Panc1 (cell line): ENCODE results near the gene PXT1. TPM values are rescaled to one million over a fixed set of nuclear protein-coding genes. Genes with fewer than 3 reads are reported as not detected.

ENCODE experiments used
- ATAC-seq: fragments of 200-7000 bp; cut with Tn5 transposase; 2 replicates; pipeline ENCODE4 v1.9.1; 2020; ENCODE audit warnings: mild to moderate bottlenecking, moderate library complexity
- BruUV-seq: library from RNA; stranded (reverse); fragments of 400-500 nt; replicated peaks from 2 replicates; lab custom pipeline; 2021; lab: Mats Ljungman, UMichigan
- CTCF ChIA-PET: fragments of 300-600 bp; sonication (Branson Sonifier 250); formaldehyde crosslinking; loops from one replicate; lab custom pipeline; 2022; ENCODE audit warnings: antibody characterized with exemption; lab: Charles Lee
- POLR2A ChIA-PET: fragments of 300-600 bp; sonication (Branson Sonifier 250); formaldehyde crosslinking; loops from one replicate; lab custom pipeline; 2022; ENCODE audit warnings: antibody characterized with exemption; lab: Charles Lee
- DNase-seq: peaks from one replicate; pipeline ENCODE4 v3.0.0-alpha.2; 2010; ENCODE audit warnings: low read depth, low spot score
- H3K27ac ChIP-seq: 2 replicates; pipeline ENCODE4 v1.5.1; 2011; ENCODE audit warnings: mild to moderate bottlenecking, low read length, inconsistent platforms
- H3K27me3 ChIP-seq: fragments of 200-500 bp; sonication (Bioruptor generic); 2 replicates; pipeline ENCODE4 v1.6.0; 2014; ENCODE audit warnings: low read length, inconsistent platforms; ENCODE audit not compliant: control insufficient read depth, insufficient read depth
- H3K36me3 ChIP-seq: fragments of 200-500 bp; sonication (Bioruptor generic); 2 replicates; pipeline ENCODE4 v1.5.1; 2014; ENCODE audit warnings: inconsistent platforms, mild to moderate bottlenecking, low read length, moderate library complexity; ENCODE audit not compliant: control insufficient read depth, insufficient read depth
- H3K4me1 ChIP-seq: 2 replicates; pipeline ENCODE4 v1.5.1; 2011; ENCODE audit warnings: inconsistent platforms, mild to moderate bottlenecking, low read length, moderate library complexity; ENCODE audit not compliant: control insufficient read depth, insufficient read depth
- H3K4me3 ChIP-seq, 2 experiments: 2 replicates each; pipeline ENCODE4 v1.5.1; 2011 to 2012; ENCODE audit warnings: low read depth in 2 of 2, low read length in 2 of 2, mild to moderate bottlenecking in 2 of 2, inconsistent platforms in 1 of 2, moderate library complexity in 1 of 2
- H3K9me3 ChIP-seq: fragments of 200-500 bp; sonication (Bioruptor generic); 2 replicates; pipeline ENCODE4 v1.5.1; 2014; ENCODE audit warnings: low read depth, mild to moderate bottlenecking, inconsistent platforms, low read length, moderate library complexity; ENCODE audit not compliant: control insufficient read depth, insufficient read depth
- POLR2AphosphoS5 ChIP-seq: IDR thresholded peaks from 2 replicates; pipeline ENCODE4 v1.6.1; 2012; ENCODE audit warnings: mild to moderate bottlenecking, low read depth, low read length, moderate library complexity
- SIN3A ChIP-seq: IDR thresholded peaks from 2 replicates; pipeline ENCODE4 v1.6.1; 2012; ENCODE audit warnings: low read depth, mild to moderate bottlenecking, low read length, moderate library complexity, borderline replicate concordance; ENCODE audit not compliant: insufficient read depth
- TCF7L2 ChIP-seq: IDR thresholded peaks from 2 replicates; pipeline ENCODE4 v1.6.1; 2011; ENCODE audit warnings: mild to moderate bottlenecking, low read depth, low read length, inconsistent platforms
- in situ Hi-C: cut with HindIII; loops from 2 replicates; pipeline ENCODE4 v1.10.0; 2016; ENCODE audit warnings: low sequenced_read_pairs, low pct_unique_long_range_greater_than_20kb
- intact Hi-C: fragments of 100-400 bp; cut with micrococcal nuclease; formaldehyde crosslinking; loops from one replicate; pipeline ENCODE4 v1.10.0; 2022; ENCODE audit not compliant: unreplicated experiment
- total RNA-seq: library from RNA; stranded (reverse); gene quantifications from one replicate; pipeline ENCODE4 v1.2.1, GENCODE V29; 2021; ENCODE audit not compliant: unreplicated experiment
- TF ChIP-seq, protein P1 (sequence below): fragments of 450-650 bp; IDR thresholded peaks from 2 replicates; pipeline ENCODE4 v1.5.1; 2017; ENCODE audit warnings: mild to moderate bottlenecking
- TF ChIP-seq, protein P2 (sequence below), 2 experiments: IDR thresholded peaks; 2 replicates each; pipeline ENCODE4 v1.6.1; 2011 to 2012; ENCODE audit warnings: low read depth in 2 of 2, control low read depth in 1 of 2, low read length in 1 of 2, mild to moderate bottlenecking in 1 of 2, moderate library complexity in 1 of 2; ENCODE audit not compliant: insufficient read depth in 1 of 2

The PXT1 gene
- total RNA-seq, 1 experiment from 2014 or later, result not detected

DNA sequence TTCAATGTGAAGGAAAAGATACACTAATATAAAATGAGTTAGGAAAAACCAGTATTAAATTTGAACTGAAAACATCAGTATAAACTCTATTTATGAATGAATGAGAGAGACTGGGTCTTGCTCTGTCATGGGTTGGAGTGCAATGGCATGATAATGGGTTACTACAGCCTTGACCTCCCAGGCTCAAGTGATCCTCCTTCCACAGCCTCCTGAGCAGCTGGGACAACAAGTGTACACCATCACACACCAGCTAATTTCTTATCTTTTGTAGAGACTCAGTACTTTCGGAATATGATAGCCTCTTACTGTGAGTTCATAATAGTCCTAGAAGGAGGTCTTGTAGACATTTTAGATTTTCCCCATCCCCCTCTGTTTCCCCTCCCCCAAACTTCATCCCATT is 21.6 kb upstream of the PXT1 start:
- Histone ChIP-seq H3K4me1 (no peaks in the 10 kb centered on the region; the same call in 1 of the 2 replicates), H3K4me3 (no peak overlapping the region), H3K27me3 (no peaks in the 10 kb centered on the region), H3K27ac (no peak overlapping the region), H3K36me3 (no peaks in the 10 kb centered on the region), H3K9me3 (no peaks in the 10 kb centered on the region)
- in situ Hi-C loops (no loop called here), intact Hi-C loops (no loop called here)
- ChIA-PET POLR2A (no interaction called here), CTCF (no interaction called here)
- DNase-seq, result no peak
- BruUV-seq, result no TSS peak
- TF ChIP-seq, protein P1, sequence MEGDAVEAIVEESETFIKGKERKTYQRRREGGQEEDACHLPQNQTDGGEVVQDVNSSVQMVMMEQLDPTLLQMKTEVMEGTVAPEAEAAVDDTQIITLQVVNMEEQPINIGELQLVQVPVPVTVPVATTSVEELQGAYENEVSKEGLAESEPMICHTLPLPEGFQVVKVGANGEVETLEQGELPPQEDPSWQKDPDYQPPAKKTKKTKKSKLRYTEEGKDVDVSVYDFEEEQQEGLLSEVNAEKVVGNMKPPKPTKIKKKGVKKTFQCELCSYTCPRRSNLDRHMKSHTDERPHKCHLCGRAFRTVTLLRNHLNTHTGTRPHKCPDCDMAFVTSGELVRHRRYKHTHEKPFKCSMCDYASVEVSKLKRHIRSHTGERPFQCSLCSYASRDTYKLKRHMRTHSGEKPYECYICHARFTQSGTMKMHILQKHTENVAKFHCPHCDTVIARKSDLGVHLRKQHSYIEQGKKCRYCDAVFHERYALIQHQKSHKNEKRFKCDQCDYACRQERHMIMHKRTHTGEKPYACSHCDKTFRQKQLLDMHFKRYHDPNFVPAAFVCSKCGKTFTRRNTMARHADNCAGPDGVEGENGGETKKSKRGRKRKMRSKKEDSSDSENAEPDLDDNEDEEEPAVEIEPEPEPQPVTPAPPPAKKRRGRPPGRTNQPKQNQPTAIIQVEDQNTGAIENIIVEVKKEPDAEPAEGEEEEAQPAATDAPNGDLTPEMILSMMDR, result no peak
- TF ChIP-seq POLR2AphosphoS5 (no peak), SIN3A (no peak), TCF7L2 (no peak)
- no peak for ATAC-seq

DNA sequence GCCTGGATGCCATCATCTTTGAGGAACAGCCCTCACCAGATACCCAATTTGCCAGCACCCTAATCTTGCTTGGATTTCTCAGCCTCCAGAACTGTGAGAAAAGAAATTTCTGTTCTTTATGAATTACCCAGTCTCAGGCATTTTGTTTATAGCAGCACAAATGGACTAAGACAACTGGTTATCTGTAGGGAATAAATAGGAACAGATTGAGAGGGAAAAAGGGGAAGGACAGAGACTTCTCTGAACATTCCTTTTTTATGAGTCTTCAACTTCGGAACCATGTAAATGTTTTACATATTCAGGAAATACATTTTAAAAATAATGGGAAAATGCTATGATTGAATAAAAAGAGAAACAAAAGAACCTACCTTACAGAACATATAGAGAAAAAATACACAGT is 21.0 kb upstream of the PXT1 start:
- Histone ChIP-seq H3K9me3 (no peaks in the 10 kb centered on the region), H3K4me3 (no peak overlapping the region), H3K27ac (no peak overlapping the region), H3K27me3 (no peaks in the 10 kb centered on the region), H3K4me1 (no peaks in the 10 kb centered on the region; the same call in 1 of the 2 replicates), H3K36me3 (no peaks in the 10 kb centered on the region)
- BruUV-seq, result no TSS peak
- in situ Hi-C loops (no loop called here), intact Hi-C loops (no loop called here)
- CTCF ChIA-PET, result no interaction called here
- TF ChIP-seq, protein P1, result no peak
- TF ChIP-seq, protein P2, sequence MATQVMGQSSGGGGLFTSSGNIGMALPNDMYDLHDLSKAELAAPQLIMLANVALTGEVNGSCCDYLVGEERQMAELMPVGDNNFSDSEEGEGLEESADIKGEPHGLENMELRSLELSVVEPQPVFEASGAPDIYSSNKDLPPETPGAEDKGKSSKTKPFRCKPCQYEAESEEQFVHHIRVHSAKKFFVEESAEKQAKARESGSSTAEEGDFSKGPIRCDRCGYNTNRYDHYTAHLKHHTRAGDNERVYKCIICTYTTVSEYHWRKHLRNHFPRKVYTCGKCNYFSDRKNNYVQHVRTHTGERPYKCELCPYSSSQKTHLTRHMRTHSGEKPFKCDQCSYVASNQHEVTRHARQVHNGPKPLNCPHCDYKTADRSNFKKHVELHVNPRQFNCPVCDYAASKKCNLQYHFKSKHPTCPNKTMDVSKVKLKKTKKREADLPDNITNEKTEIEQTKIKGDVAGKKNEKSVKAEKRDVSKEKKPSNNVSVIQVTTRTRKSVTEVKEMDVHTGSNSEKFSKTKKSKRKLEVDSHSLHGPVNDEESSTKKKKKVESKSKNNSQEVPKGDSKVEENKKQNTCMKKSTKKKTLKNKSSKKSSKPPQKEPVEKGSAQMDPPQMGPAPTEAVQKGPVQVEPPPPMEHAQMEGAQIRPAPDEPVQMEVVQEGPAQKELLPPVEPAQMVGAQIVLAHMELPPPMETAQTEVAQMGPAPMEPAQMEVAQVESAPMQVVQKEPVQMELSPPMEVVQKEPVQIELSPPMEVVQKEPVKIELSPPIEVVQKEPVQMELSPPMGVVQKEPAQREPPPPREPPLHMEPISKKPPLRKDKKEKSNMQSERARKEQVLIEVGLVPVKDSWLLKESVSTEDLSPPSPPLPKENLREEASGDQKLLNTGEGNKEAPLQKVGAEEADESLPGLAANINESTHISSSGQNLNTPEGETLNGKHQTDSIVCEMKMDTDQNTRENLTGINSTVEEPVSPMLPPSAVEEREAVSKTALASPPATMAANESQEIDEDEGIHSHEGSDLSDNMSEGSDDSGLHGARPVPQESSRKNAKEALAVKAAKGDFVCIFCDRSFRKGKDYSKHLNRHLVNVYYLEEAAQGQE (IDR thresholded peaks at IDR 0.05; ENCODE audit: insufficient read depth in 1 of 2, low read depth in 2 of 2, low read length in 1 of 2), result no peak
- TF ChIP-seq SIN3A (no peak), TCF7L2 (no peak), POLR2AphosphoS5 (no peak)
- ATAC-seq (no peak), DNase-seq (no peak)
- POLR2A ChIA-PET, result no interaction called here
